ENCODE results near the gene TCF7L1.
A peak's percentile ranks its signal among the peaks of the same experiment; 100 is the strongest.
"Not testable (repeated sequence)": the region's sequence is repeated elsewhere in the genome, so short reads cannot be mapped to it uniquely, and the experiment has no call there.

TCF7L1 gene

DNA sequence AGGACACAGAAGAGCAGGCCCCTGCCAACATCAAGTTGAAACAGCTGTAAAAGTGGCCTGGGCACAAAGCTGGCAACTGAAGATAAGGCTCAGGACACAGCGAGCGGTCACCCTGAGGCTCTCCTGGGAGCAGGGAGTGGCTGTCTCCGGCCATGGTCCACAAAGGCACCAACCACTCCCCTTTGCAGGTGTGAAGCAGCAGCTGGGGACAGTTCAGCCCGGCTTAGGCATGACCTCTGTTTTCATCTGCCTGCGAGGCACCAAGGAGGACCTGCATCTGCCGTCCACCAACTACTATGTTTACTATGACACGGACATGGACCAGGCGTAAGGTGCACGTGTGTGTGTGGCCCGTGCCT lies 181.7 kb downstream of the TCF7L1 start:
- no peaks in the 10 kb centered on the region for H3K9me3 ChIP-seq (ENCODE audit: control insufficient read depth, low read length)
- no peak overlapping the region for H3K4me3 ChIP-seq (ENCODE audit: insufficient read depth, low read depth, low read length)
- no peaks in the 10 kb centered on the region for H3K27me3 ChIP-seq (ENCODE audit: control insufficient read depth, insufficient read depth, low read length, poor library complexity, severe bottlenecking)
- H3K4me1 ChIP-seq (ENCODE audit: control insufficient read depth, insufficient read depth, low read length) = no peaks in the 10 kb centered on the region
- 94 to 95% methylated on average over 10 of the region's 10 CpGs for WGBS, 2 experiments
- H3K36me3 ChIP-seq (ENCODE audit: control insufficient read depth, insufficient read depth, low read length) = no peaks in the 10 kb centered on the region
- H3K27ac ChIP-seq (ENCODE audit: insufficient read depth, low read depth, low read length, poor library complexity, severe bottlenecking) = no peak overlapping the region

DNA sequence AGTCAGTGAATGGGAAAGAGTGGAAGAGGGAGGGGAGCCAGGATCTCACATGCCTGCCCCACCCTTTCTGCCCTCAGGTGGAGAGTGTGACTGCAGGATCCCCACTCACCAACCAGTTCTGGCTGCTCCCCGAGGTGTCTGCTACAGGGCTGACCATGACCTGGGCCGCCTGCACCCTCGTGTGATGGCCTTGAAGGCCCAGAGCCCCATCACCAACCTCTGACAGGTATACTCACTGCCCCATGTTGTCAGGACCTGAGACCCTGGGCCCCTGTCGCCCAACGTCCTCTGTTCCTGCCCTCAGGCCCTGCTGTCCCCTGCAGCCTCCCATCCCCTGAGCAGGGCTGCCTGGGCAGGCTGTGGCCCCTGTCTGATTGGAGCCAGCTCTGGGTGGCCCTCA lies 182.7 kb downstream of the TCF7L1 start:
- H3K27me3 ChIP-seq (ENCODE audit: control insufficient read depth, insufficient read depth, low read length, poor library complexity, severe bottlenecking); H3K9me3 ChIP-seq (ENCODE audit: control insufficient read depth, low read length); H3K36me3 ChIP-seq (ENCODE audit: control insufficient read depth, insufficient read depth, low read length); H3K4me3 ChIP-seq (ENCODE audit: insufficient read depth, low read depth, low read length); H3K4me1 ChIP-seq (ENCODE audit: control insufficient read depth, insufficient read depth, low read length); H3K27ac ChIP-seq (ENCODE audit: insufficient read depth, low read depth, low read length, poor library complexity, severe bottlenecking): not testable (repeated sequence)
- WGBS, 2 experiments = 82 to 87% methylated on average over 3 of the region's 5 CpGs

DNA sequence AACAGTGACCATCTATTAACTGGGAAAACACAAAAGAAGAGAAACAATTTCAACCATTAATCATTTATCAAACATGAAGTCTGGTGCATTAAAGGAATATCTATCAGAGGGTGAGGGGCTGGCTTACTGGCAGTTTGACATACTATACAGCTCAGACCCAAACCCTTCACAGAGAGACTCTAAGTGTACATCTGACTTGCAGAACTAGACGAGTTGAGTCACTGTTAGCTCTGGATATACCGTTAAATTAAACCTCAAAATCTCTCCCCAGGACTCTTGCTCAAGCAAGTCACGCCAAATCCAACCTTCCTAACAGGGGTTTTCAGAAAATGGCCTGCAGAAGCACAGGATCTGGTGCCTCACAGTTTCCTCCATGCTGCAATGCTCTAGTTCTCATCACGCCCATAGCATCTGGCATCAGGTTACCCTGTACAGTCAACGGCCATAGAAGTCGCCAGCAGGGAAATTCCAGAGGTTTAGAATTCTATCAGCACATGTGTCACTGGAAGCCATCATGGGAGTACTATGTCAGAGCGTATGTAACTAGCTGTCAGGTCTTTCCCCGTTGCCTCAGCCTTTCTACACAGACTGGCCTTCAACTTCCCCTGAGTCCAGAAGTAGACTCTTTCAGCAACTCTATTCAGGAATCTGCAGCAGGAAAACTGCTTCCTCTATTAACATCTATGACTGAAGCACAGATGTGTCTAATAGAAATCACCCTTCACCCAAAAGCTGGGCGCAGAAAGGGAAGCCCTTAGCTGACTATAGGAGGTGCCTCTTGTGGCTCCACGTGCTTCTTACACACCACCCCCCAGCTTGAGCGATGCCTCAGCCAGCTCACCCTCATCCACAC lies 185.3 kb downstream of the TCF7L1 start:
- peaks cover 15% of the 10 kb centered on the region for H3K36me3 ChIP-seq (ENCODE audit: control insufficient read depth, insufficient read depth, low read length)
- no peaks in the 10 kb centered on the region for H3K9me3 ChIP-seq (ENCODE audit: control insufficient read depth, low read length)
- H3K4me1 ChIP-seq (ENCODE audit: control insufficient read depth, insufficient read depth, low read length) = no peaks in the 10 kb centered on the region
- H3K27me3 ChIP-seq (ENCODE audit: control insufficient read depth, insufficient read depth, low read length, poor library complexity, severe bottlenecking) = no peaks in the 10 kb centered on the region
- H3K27ac ChIP-seq (ENCODE audit: insufficient read depth, low read depth, low read length, poor library complexity, severe bottlenecking) = no peak overlapping the region
- WGBS, 2 experiments = 95 to 97% methylated on average over 11 of the region's 11 CpGs
- H3K4me3 ChIP-seq (ENCODE audit: insufficient read depth, low read depth, low read length) = no peak overlapping the region

DNA sequence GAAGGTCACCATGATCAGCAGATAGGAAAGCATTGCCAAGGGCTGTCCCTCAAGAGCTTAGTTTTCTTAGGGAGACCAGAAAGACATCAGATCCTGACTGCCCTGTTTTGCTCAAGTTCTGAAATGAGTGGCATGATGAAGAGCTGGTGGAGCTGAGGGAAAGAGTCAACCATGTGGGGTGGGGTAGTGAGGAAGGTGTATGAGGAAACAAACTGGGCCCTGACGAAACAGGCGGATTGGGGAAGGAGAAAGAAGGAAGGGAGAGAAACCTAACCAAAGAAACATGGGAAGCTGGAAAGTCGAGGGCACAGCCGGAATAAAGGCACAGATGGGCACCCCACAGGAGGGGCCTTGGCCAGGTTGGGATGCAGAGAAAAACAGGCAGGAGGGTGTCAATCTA lies 186.6 kb downstream of the TCF7L1 start:
- WGBS, 2 experiments = 93 to 96% methylated on average over 4 of the region's 4 CpGs
- no peak overlapping the region for H3K27ac ChIP-seq (ENCODE audit: insufficient read depth, low read depth, low read length, poor library complexity, severe bottlenecking)
- no peaks in the 10 kb centered on the region for H3K9me3 ChIP-seq (ENCODE audit: control insufficient read depth, low read length)
- H3K27me3 ChIP-seq (ENCODE audit: control insufficient read depth, insufficient read depth, low read length, poor library complexity, severe bottlenecking) = no peaks in the 10 kb centered on the region
- H3K36me3 ChIP-seq (ENCODE audit: control insufficient read depth, insufficient read depth, low read length) = peaks cover 21% of the 10 kb centered on the region
- H3K4me1 ChIP-seq (ENCODE audit: control insufficient read depth, insufficient read depth, low read length) = no peaks in the 10 kb centered on the region
- no peak overlapping the region for H3K4me3 ChIP-seq (ENCODE audit: insufficient read depth, low read depth, low read length)

DNA sequence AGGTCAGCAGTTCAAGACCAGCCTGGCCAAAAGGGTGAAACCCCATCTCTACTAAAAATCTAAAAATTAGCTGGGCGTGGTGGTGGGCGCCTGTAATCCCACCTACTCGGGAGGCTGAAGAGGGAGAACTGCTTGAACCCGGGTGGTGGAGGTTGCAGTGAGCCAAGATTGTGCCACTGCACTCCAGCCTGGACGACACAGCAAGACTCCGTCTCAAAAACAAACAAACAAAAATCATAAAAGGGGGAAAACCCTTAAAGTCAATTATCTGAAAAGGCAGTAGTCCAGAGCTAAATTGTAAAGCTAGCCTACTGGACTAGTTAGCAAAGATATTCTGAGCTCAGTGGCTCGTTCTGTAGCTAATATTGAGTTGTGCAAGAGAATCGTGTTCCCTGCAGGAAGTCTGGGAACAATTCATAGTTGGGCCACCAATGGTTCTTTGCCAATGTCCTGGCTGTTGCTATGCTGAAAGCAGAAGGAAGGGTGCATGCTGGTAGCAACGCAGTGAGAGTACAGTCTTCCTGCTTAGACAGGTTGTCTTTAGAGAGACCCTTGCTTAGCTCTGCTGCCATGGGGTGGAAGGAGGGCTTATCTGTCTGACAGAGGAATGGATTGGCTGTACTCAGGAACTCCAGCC lies 190.3 kb downstream of the TCF7L1 start:
- Histone ChIP-seq H3K36me3 (ENCODE audit: control insufficient read depth, insufficient read depth, low read length) (peaks cover 21% of the 10 kb centered on the region), H3K27ac (ENCODE audit: insufficient read depth, low read depth, low read length, poor library complexity, severe bottlenecking) (no peak overlapping the region), H3K4me1 (ENCODE audit: control insufficient read depth, insufficient read depth, low read length) (no peaks in the 10 kb centered on the region), H3K27me3 (ENCODE audit: control insufficient read depth, insufficient read depth, low read length, poor library complexity, severe bottlenecking) (no peaks in the 10 kb centered on the region), H3K4me3 (ENCODE audit: insufficient read depth, low read depth, low read length) (no peak overlapping the region), H3K9me3 (ENCODE audit: control insufficient read depth, low read length) (no peaks in the 10 kb centered on the region)
- 97 to 98% methylated on average over 9 of the region's 9 CpGs for WGBS, 2 experiments

DNA sequence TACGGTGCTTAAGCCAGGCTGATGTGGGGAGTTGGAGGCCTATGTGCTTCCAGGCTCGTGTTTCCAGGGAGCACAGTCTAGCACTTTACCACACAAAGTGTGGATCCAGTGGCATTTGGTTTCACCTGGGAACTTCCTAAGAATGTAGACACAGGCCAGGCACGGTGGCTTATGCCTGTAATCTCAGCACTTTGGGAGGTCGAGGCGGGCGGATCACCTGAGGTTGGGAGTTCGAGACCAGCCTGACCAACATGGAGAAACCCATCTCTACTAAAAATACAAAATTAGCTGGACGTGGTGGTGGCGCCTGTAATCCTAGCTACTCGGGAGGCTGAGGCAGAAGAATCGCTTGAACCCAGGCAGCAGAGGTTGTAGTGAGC lies 190.8 kb downstream of the TCF7L1 start:
- H3K36me3 ChIP-seq (ENCODE audit: control insufficient read depth, insufficient read depth, low read length) = peaks cover 21% of the 10 kb centered on the region
- not testable (repeated sequence) for H3K9me3 ChIP-seq (ENCODE audit: control insufficient read depth, low read length); H3K4me3 ChIP-seq (ENCODE audit: insufficient read depth, low read depth, low read length); H3K27me3 ChIP-seq (ENCODE audit: control insufficient read depth, insufficient read depth, low read length, poor library complexity, severe bottlenecking); H3K27ac ChIP-seq (ENCODE audit: insufficient read depth, low read depth, low read length, poor library complexity, severe bottlenecking); H3K4me1 ChIP-seq (ENCODE audit: control insufficient read depth, insufficient read depth, low read length)
- WGBS, 2 experiments = 86 to 96% methylated on average over 11 of the region's 11 CpGs

DNA sequence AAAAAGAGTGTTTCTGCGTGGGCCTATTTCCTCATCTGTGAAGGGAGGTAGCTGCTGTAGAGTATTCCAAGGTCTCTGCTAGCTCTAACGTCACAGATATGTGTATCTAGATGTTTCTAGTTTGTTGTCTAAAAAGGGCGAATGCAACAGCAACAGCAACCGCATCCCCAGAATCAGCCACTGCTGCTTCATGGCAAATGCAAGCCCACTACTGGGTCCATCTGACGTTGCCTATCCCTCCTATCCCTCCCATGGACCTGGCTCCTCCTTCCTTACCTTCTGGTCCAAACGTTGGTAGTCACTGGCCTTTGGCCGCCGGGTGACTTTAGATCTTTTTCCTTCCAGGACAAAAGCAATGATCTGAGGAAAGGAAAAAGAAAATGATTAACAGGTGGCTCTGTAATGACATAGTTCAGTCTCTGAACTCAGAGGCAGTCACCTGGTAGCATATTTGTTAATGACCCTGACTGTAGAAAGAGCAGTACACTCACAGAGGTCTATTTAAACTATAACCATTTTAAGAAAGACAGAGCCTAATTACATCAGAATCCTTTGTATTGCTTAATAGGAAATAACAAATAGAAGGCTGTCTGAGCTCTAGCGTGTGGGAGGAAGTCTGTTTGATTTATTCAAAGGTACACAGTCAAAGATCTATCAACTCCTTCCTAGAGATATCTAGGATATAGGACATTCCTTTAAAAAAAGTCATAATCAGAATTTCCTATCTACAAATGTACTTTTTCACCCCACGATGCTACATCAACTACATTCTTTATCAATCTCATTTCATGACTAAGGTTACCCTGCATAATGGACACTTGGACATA lies 191.7 kb downstream of the TCF7L1 start:
- H3K4me3 ChIP-seq (ENCODE audit: insufficient read depth, low read depth, low read length) = no peak overlapping the region
- peaks cover 21% of the 10 kb centered on the region for H3K36me3 ChIP-seq (ENCODE audit: control insufficient read depth, insufficient read depth, low read length)
- no peak overlapping the region for H3K27ac ChIP-seq (ENCODE audit: insufficient read depth, low read depth, low read length, poor library complexity, severe bottlenecking)

DNA sequence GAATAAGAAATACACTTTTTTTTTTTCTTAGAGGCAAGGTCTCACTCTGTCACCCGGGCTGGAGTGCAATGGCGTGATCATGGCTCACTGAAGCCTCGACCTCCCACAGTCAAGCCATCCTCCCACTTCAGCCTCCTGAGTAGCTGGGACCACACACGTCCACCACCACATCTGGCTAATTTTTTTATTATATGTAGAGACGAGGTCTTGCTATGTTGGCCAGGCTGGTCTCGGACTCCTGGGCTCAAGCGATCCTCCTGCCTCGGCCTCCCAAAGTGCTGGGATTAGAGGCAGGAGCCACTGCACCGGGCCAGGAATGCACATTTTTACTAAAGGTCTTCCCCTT lies 192.2 kb downstream of the TCF7L1 start:
- Histone ChIP-seq H3K4me1 (ENCODE audit: control insufficient read depth, insufficient read depth, low read length) (no peaks in the 10 kb centered on the region), H3K4me3 (ENCODE audit: insufficient read depth, low read depth, low read length) (no peak overlapping the region), H3K27ac (ENCODE audit: insufficient read depth, low read depth, low read length, poor library complexity, severe bottlenecking) (no peak overlapping the region), H3K9me3 (ENCODE audit: control insufficient read depth, low read length) (no peaks in the 10 kb centered on the region), H3K27me3 (ENCODE audit: control insufficient read depth, insufficient read depth, low read length, poor library complexity, severe bottlenecking) (no peaks in the 10 kb centered on the region), H3K36me3 (ENCODE audit: control insufficient read depth, insufficient read depth, low read length) (peaks cover 21% of the 10 kb centered on the region)
- WGBS, 2 experiments = 86 to 90% methylated on average over 9 of the region's 9 CpGs

More for the DNA sequence above, 191.7 kb downstream of the TCF7L1 start:
- Histone ChIP-seq H3K9me3 (ENCODE audit: control insufficient read depth, low read length) (no peaks in the 10 kb centered on the region), H3K27me3 (ENCODE audit: control insufficient read depth, insufficient read depth, low read length, poor library complexity, severe bottlenecking) (no peaks in the 10 kb centered on the region), H3K4me1 (ENCODE audit: control insufficient read depth, insufficient read depth, low read length) (no peaks in the 10 kb centered on the region)
- 84 to 86% methylated on average over 9 to 10 of the region's 10 CpGs for WGBS, 2 experiments

DNA sequence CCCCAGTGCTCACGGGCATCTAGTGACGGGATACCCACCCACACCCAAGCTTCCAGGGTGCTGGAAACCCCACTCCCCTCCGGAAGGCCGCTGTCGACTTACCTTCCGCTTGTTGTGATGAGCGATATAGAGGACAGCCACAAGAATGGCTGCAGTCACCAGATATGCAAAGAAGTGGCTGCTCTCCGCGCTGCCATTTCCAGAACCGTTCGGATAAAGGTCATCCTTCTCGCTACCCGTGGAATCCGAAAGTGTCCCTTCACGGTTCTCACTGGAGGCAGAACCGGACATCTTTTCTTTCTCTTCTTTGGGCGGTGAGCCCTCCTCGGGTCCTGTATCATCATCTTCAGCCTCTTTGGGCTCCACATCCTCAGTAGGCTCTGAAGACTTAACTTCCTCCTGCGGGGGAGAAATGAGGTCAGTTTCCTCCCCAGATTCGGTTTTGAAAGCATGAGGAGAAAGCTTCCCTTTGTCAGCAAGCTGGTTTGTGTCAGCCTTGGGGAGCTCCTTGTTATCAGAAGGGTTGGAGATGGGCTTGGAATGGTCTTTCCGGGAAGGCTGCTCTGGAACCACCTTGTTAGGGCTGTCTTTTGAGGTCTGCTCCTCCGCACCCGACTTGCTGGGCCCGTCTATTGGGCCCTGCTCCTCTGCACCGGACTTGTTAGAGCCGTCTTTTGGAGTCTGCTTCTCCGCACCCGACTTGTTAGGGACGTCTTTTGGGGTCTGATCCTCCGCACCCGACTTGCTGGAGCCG lies 193.4 kb downstream of the TCF7L1 start:
- no peak overlapping the region for H3K27ac ChIP-seq (ENCODE audit: insufficient read depth, low read depth, low read length, poor library complexity, severe bottlenecking)
- H3K27me3 ChIP-seq (ENCODE audit: control insufficient read depth, insufficient read depth, low read length, poor library complexity, severe bottlenecking) = no peaks in the 10 kb centered on the region
- H3K36me3 ChIP-seq (ENCODE audit: control insufficient read depth, insufficient read depth, low read length) = peaks cover 16% of the 10 kb centered on the region
- 35 to 39% methylated on average over 32 of the region's 32 CpGs for WGBS, 2 experiments
- peak overlapping the region; percentile 87 for H3K4me3 ChIP-seq (ENCODE audit: insufficient read depth, low read depth, low read length)
- H3K4me1 ChIP-seq (ENCODE audit: control insufficient read depth, insufficient read depth, low read length) = no peaks in the 10 kb centered on the region
- H3K9me3 ChIP-seq (ENCODE audit: control insufficient read depth, low read length) = no peaks in the 10 kb centered on the region

Data from ectodermal cell (in vitro differentiated cells).